Activated CD4-positive, alpha-beta T cell treated with anti-CD3 and anti-CD28 coated beads, Interleukin-10, Interleukin-2, amounts not matched to agents 100 ng/mL and 50 ng/mL, durations not matched to agents 16 hours and 8 hours (primary cell): ENCODE data around the gene TUBA8.
"Not testable (repeated sequence)": the region's sequence is repeated elsewhere in the genome, so short reads cannot be mapped to it uniquely, and the experiment has no call there.

Experiments
- DNase-seq: peaks from one replicate; pipeline ENCODE4 v3.0.0-alpha.2; 2020

Gene TUBA8

GRCh38 chr22:18130699-18131429, 20.3 kb downstream of the TUBA8 start:
- no peak for DNase-seq

GRCh38 chr22:18133452-18133851, 22.8 kb downstream of the TUBA8 start:
- no peak for DNase-seq

GRCh38 chr22:18136563-18137320, 26.1 kb downstream of the TUBA8 start:
- no peak for DNase-seq

- not testable (repeated sequence) for DNase-seq
These were observed 30.4 kb downstream of the TUBA8 start for GRCh38 chr22:18141004-18141403.

- DNase-seq: no peak
These were observed 33.5 kb downstream of the TUBA8 start for GRCh38 chr22:18144105-18144504.

GRCh38 chr22:18145676-18146388, 35.2 kb downstream of the TUBA8 start:
- DNase-seq: no peak

- DNase-seq: no peak
These were observed 35.8 kb downstream of the TUBA8 start for GRCh38 chr22:18146389-18146753.

- DNase-seq: no peak
These were observed 37.2 kb downstream of the TUBA8 start for GRCh38 chr22:18147791-18148190.

- DNase-seq: no peak
These were observed 37.8 kb downstream of the TUBA8 start for GRCh38 chr22:18148293-18148965.

GRCh38 chr22:18152519-18152918, 41.9 kb downstream of the TUBA8 start:
- no peak for DNase-seq

- no peak for DNase-seq
These were observed 44.3 kb downstream of the TUBA8 start for GRCh38 chr22:18154821-18155390.

- not testable (repeated sequence) for DNase-seq
These were observed 44.9 kb downstream of the TUBA8 start for GRCh38 chr22:18155546-18155945.

GRCh38 chr22:18156878-18157713, 46.5 kb downstream of the TUBA8 start:
- peak; percentile 72 for DNase-seq

- no peak for DNase-seq
These were observed 47.1 kb downstream of the TUBA8 start for GRCh38 chr22:18157714-18158028.

- not testable (repeated sequence) for DNase-seq
These were observed 50.0 kb downstream of the TUBA8 start for GRCh38 chr22:18160641-18161040.

GRCh38 chr22:18163843-18164242, 53.2 kb downstream of the TUBA8 start:
- peak; percentile 48 for DNase-seq

GRCh38 chr22:18164584-18164983, 54.0 kb downstream of the TUBA8 start:
- DNase-seq: not testable (repeated sequence)

GRCh38 chr22:18165356-18165755, 54.7 kb downstream of the TUBA8 start:
- not testable (repeated sequence) for DNase-seq

- not testable (repeated sequence) for DNase-seq
These were observed 59.7 kb downstream of the TUBA8 start for GRCh38 chr22:18170284-18170683.

- DNase-seq: not testable (repeated sequence)
These were observed 61.6 kb downstream of the TUBA8 start for GRCh38 chr22:18172203-18172602.

- not testable (repeated sequence) for DNase-seq
These were observed 62.2 kb downstream of the TUBA8 start for GRCh38 chr22:18172776-18173175.

- not testable (repeated sequence) for DNase-seq
These were observed 62.8 kb downstream of the TUBA8 start for GRCh38 chr22:18173441-18173840.
